Stimulated activated CD8-positive, alpha-beta memory T cell treated with anti-CD3 and anti-CD28 coated beads, Interleukin-15, amount 100 ng/mL, for 1 hour (primary cell): ENCODE results near the gene IRF2BP1.
"Not testable (repeated sequence)": the region's sequence is repeated elsewhere in the genome, so short reads cannot be mapped to it uniquely, and the experiment has no call there.

Experiments used
- DNase-seq: peaks from one replicate; pipeline ENCODE4 v3.0.0-alpha.2; 2020; ENCODE audit warnings: low read depth

IRF2BP1 gene

DNA sequence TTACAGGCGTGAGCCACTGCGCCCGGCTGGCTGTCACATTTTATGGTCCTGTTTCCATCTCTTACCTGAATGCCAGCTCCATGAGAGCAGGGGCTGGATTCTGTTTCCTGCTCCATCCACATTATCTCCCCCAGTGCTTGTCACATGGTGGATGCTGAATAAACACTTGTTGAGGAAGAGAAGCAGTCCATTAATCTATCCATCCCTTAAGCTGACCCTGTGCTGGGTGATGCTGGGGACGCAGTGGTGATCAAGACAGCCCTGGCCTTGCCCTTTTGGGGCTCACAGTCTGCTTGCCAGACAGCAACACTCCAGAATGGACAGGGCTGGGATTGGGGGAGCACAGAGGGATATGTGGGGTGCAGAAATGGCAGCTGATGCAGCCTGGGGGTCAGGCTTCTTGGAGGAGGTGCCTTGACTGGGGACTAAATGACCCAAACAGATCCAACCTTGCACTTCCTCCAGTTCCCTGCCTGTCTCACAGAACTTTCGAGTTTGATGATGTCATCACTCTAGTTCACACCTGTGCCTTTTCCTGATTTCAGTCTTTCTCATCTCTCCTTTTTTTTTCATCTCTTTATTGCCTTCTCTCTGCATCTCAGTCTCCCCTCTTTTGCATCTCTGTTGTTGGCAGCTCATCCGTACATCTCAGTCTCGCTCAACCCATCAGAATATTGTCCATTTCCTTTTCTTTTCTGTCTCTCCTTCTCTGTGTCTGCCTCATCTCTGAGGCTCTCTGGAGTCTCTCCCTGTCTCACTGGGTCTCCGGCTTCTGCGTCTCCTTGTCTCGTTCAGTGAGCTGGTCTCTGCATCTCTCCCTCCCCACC lies 4.6 kb downstream of the IRF2BP1 start:
- DNase-seq: no peak

DNA sequence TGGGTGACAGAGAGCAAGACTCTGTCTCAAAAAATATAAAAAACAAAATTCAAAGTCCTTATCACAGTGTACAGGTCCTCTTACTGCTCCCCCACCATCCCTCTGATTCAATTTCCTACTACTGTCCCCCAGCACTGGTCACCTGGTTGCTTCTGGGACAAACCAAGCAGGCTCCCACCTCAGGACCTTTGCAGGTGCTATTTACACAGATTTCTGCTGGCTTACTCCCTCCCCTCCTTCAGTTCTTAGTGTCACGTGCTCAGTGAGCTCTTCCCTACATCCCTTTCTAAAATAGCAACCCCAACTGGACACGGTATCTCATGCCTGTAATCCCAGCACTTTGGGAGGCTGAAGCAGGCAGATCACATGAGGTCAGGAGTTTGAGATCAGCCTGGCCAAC lies 6.0 kb downstream of the IRF2BP1 start:
- DNase-seq: no peak

DNA sequence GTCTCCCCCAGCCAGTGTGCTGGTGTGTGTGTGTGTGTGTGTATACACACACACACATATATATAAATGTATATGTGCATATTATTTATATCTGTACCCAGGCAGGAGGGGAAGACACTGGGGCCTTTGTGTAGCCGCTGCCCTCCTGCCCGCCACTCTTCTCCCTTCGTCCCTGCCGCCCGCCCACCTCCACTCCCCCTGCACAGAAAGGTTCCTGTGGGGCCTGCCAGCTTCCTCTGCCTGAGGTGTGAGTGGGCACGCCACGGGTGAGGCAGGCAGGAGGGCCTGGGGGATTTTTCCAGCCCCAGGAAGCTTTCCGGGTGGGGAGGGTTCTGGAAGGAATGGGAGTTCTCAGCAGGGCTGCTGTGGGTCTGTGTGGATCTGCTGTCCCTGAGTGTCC lies 6.9 kb downstream of the IRF2BP1 start:
- no peak for DNase-seq

DNA sequence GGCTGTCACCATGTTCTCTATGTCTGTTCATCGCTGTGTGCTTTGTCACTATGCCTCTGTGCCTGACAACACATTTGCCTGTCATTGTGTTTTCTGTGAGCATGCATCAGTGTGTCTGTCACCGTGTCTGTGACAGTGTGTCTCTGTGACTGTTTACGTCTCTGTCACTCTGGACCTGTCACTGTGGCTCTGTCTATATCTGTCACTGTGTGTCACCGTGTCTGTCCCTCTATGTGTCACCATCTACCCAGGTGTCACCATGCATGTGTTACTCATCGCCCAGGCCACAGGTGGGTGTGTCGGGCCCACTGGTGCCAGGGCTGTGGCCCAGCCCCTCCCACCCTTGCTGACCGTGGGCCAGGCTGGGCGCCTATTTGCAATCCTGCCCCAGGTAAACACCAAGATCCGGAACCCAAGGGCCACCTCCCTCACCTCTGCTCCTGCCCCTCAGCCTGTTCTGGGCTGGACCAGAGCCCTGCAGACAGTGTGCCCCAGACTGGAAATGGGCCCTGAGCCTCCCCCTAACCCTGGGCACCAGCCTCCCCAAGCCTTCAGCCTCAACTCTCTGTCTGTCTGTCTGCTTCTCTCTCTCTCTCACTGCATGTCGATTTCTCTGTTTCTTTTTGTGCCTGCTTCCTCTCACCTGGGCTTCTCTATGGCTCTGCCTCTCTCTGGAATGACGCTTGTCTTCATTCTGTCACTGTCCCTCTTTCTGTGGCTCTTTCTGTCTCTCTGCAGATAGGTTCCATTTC lies 7.7 kb downstream of the IRF2BP1 start:
- no peak for DNase-seq

DNA sequence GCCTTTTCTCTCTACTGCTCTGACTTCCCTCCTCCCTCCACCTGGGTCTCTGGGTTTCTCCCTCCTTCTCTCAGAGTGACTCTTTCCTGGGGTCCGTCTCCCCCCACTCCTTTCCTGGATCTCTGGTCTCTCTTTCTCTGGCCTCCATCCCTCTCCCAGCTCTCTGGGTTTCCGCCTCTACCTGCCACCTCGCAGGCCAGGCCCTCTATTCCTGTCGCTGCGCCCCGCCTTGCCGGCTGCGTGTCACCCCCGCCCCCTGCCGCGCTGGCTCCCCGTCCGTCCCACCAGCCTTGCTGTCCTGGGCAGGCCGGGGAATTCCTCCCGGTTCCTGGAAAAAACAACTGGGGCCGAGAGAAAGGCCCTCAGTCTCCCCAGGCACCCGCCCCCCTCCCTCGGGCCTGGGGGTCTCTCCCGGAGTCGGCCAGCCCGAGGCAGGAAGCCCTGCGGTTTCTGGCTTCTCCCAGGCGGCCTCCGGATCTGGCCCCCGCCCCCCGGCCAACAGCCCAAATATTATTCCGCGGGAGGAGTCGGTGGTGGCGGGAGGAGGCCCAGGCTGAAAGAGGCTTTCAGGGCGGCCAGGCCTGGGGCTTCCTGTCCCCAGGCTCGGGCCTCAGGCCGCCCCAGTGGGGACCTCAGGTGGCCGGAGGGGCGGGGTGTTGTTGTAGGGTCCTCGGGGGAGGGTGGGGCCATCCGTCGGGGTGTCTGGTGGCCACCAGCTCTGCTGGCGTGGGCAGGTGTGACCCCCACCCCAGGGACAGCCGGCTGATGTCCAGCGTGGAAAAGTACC lies 9.3 kb downstream of the IRF2BP1 start:
- no peak for DNase-seq

DNA sequence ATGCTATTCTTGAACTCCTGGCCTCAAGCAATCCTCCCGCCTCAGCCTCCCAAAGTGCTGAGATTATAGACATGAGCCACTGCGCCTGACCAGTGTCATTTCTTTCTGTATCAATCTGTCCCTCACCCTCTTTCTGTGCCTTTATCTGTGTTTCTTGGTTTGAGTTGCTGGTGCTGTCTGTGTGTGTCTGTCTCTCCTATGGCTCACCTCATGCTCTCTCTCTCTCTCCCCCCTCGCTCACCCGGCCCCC lies 9.9 kb downstream of the IRF2BP1 start:
- DNase-seq: no peak

DNA sequence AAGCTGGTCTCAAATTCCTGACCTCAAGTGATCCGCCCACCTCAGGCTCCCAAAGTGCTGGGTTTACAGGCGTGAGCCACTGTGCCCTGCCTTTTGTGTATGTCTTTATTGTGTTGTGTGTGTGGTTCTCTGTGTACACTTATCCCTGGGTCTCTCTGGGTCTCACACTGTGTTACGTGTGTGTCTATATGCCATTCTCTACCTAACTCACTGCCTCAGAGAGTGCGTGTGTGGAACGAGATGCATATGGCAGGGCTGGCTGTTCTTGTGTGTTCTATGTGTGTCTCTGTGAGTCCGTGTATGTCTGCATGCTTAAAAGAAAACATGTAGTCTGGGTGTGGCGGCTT lies 11.3 kb downstream of the IRF2BP1 start:
- DNase-seq: no peak

DNA sequence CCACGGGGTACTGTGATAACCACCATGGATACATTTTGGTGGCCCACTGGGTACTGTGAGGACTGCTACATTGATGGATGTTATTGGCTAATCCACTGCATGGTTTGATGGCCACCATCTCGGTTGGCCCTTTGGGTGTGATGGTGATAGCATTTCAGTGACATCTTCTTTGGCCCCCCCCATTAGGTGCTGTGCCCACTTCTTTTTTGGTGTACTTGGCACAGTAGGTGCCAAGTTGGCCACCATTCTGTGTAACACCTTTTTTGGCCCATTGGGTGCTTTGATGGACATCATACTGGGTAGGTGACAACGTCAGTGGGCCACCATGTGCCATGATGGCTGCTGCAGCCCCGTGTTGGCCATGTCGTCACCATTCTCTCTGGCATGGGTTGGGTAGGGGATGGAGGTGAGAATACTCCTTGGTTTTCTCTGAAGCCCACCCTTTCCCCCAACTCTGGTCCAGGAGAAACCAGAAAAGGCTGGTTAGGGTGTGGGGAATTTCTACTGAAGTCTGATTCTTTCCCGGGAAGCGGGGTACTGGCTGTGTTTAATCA lies 12.6 kb downstream of the IRF2BP1 start:
- no peak for DNase-seq

DNA sequence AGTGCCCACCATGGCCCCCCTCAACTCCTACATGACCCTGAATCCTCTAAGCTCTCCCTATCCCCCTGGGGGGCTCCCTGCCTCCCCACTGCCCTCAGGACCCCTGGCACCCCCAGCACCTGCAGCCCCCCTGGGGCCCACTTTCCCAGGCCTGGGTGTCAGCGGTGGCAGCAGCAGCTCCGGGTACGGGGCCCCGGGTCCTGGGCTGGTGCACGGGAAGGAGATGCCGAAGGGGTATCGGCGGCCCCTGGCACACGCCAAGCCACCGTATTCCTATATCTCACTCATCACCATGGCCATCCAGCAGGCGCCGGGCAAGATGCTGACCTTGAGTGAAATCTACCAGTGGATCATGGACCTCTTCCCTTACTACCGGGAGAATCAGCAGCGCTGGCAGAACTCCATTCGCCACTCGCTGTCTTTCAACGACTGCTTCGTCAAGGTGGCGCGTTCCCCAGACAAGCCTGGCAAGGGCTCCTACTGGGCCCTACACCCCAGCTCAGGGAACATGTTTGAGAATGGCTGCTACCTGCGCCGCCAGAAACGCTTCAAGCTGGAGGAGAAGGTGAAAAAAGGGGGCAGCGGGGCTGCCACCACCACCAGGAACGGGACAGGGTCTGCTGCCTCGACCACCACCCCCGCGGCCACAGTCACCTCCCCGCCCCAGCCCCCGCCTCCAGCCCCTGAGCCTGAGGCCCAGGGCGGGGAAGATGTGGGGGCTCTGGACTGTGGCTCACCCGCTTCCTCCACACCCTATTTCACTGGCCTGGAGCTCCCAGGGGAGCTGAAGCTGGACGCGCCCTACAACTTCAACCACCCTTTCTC lies 13.6 kb downstream of the IRF2BP1 start:
- no peak for DNase-seq

DNA sequence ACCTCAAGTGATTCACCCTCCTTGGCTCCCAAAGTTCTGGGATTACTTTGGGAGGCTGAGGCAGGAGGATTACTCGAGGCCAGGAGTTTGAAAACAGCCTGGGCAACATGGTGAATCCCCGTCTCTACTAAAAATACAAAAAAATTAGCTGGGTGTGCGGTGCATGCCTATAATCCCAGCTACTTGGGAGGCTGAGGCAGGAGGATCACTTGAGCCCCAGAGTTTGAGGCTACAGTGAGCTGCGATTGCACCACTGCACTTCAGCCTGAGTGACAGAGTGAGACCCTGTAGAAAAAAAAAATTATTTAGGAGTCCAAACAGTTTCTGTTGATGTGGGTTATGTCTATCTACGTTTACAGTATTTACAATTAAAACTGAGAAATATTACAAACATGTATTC lies 15.1 kb downstream of the IRF2BP1 start:
- no peak for DNase-seq

DNA sequence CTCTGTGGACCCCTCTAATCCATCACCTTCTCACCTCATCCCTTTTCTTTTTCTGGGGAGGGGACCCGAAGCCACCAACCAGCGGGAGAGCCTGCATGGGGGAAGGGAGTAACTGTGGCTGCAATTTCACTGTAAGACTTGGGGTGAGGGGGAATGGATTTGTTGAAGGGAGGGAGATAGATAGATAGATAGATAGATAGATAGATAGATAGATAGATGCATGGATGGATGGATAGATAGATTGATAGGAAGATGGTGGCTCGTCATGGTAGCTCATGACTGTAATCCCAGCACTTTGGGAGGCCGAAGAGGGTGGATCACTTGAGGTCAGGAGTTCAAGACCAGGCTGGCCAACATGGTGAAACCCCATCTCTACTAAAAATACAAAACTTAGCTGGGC lies 18.7 kb downstream of the IRF2BP1 start:
- DNase-seq: not testable (repeated sequence)

DNA sequence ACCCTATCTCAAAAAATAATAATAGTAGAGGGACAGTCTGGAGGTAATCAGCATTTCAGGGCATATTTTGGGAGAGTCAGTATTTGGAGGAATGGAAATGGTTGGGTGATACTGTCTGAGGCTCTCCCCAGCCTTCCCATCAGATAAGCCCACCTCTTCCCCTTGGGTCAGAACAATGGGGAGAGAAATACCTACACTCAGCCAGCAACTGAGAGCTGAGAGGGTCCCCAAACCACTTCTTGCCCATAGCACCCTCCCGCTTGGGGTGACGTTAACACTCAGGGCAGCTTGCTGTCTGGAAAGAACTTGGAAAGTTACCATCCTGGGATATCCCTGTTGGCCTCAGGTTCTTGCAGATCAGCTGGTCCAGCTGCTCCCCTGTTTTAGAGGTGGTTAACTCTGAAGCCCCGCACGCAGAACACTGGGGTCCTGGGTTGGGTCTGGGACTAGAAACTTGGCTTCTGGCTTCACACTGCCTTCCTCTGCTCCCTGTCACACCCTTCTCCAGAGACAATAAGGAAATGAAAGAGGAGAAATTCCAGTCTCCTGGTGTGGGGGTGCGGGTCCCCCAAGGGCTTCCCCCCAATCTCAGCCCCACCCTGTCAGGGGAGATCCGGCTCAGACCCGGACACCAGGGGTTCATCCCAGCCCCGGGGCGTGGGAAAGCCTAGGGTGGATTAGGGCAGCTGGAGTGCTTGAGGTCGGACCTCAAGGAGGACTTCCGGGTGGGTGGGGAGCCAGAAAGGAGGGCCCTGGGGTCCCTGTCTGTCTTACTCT lies 19.4 kb downstream of the IRF2BP1 start:
- DNase-seq: no peak

DNA sequence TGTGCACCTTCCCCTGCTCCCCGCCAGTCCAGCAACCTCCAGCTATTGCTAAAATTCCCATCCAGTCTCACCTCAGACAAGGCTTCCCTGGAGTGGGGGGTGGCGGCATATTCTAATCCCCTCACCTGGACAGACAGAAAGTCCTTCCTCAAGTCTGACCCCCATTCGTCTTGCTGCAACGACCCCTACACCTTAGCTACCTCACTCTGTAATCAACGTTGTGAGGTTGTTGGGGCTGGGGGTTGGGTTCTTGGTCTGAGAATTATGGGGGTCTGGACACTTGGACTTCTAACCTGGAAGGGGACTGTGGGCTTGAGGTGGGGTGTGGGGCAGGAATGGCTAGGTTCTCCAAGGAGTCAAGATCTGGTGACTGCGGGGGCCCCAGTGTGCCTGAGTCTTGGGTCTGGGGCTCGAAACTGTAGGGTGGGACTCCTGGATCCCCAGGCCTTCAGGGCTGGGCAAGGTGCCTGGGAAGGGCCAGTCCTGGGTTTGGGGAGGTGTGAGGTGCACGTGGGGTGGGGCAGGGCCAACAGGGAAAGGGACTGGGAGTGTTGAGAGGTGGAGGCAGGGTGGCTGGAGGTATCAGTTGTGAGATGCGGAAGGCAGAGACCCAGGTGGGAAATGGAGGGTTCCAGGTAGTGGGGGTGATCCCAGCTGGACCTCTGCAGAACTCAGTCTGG lies 20.5 kb downstream of the IRF2BP1 start:
- no peak for DNase-seq

DNA sequence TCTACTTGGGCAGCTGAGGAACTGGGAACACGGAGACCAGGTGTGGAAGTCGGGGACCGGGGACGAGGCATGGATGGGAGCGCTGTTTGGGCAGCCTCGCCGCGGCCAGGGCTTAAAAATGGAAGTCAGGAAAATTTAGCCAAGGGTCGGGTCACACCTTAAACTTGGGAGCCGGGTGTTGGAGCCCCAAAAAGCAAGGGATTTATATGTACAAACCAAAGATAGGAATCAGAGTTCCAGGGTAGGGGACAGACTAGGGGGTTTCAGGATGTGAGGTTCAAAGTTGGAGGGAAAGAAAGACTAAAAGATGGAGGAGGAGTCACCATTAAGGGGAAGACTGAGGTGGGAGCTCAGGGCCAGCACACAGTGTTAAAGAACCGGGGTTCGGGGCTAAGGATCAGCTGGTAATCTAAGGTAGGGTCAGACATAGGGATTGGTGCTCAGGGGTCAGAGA lies 21.3 kb downstream of the IRF2BP1 start:
- DNase-seq: no peak

DNA sequence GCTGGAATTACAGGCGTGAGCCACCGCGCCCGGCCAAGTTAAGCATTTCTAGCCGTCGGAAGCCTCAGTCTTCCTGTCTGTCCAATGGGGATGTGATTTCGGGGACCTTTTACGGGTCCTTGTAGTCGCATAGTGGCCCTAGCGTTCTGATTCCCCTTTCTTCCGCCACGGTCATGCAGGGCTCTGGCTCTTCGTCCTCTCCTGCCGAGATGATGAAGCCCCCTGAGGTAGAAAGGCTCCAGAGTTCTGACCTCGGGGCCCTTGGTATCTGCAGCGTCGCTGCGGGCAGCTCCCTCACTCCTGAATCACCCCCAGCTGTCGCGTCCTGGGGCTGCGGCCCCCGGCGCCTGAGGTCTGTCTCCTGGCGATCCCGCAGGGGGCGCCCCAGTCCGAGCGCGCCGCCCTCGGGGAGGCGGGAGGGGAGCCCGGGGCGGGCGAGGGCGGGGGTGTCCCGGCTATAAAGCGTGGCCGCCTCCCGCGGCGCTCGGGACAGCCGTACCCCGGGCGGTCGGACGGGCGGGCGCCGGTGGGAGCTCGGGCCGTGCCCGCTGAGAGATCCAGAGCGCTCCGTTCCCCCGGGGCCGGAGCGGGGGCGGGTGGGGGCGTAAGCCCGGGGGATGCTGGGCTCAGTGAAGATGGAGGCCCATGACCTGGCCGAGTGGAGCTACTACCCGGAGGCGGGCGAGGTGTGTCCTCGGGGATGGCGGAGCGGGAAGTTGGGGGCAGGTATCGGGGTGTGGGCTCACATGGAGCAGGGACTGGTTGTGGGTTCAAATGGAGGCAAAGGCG lies 21.9 kb downstream of the IRF2BP1 start, which contains the start of gene FOXA3:
TSS of gene FOXA3 (plus strand) at position 487 of the 789 bp plus-strand sequence. CDS start at position 618, 131 bp downstream.
- no peak for DNase-seq

DNA sequence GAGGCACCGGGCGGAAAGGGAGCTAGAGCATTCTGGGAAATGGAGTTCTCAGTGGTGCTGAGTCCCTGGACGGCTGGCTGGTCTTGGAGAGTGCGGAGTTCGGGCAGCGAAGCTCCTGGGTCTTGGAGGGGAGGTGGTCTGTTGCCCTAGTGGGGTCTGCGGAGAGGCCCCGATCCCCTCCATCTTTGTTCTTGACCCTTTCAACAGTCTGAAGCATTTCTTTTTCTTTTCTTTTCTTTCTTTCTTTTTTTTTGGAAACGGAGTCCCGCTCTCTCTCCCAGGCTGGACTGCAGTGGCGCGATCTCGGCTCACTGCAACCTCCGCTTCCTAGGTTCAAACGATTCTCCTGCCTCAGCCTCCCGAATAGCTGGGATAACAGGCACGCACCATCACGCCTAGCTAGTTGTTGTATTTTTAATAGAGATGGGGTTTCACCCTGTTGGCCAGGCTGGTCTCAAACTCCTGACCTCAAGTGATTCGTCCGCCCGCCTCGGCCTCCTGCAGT lies 22.6 kb downstream of the IRF2BP1 start:
- no peak for DNase-seq

DNA sequence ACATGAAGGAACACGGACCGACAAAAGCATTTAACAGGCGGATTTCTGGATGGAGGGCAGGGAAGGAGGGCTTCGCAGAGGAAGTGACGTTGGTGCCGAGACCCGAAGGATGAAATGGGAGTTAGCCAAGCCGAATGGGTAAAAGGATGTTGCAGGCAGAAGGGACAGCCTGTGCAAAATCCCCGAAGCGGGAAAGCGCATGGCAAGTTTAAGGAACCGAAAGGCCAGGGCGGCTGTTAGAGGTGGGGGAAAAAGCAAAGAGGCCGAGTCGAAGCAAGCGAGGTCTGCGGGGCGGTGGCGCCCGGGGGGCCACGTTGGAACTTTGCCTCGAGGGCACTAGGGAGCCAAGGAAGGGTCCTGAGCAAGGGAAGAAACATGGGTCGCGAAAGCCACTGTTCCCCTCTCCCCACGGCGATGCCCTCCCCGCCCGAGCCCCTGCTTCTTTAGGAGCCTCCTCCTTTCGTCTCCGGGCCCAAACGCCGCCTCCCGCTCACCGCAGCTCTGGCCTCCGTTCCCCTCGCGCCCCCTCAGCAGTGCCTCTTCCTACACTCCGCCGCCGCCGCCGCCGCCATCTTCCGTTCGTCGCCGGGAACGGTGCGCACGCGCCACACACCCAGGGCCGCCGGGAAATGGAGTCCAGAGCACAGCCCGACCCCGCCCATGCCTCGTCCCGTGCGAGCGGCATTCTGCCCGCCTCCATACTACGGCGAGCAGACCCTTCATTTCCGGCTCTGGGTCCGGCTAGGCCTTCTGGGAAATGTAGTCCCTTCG lies 23.2 kb downstream of the IRF2BP1 start, which contains the start of gene SYMPK:
TSS of gene SYMPK (minus strand) at position 584 of the 771 bp plus-strand sequence. CDS start 8,652 bp downstream, outside the sequence.
- DNase-seq: peak; percentile 94

DNA sequence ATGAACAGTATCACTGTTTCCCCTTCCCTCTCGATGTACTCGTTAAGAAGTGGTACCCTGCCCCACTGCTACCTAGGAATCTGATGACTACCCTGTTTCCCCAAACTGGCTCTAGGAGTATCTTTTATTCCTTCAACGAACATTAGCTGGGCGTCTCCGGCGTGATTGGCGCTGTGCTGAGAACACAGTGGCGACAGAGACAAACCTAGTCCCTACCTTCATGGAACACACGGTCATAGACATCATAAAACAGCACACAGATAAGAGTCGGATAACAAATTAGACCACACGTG lies 23.7 kb downstream of the IRF2BP1 start:
- no peak for DNase-seq
